Liver (tissue), 3 donors: ENCODE measurements around the gene SERINC3.

Experiments
- CTCF ChIP-seq: fragments of 150-350 bp; IDR thresholded peaks from 2 replicates; pipeline ENCODE4 v1.5.1; 2017; ENCODE audit warnings: improper control_type of control experiment, low read depth, low read length; ENCODE audit not compliant: missing input control
- FOXA1 ChIP-seq: IDR thresholded peaks from 2 replicates; pipeline ENCODE4 v1.6.1; 2016; ENCODE audit warnings: antibody characterized with exemption
- JUND ChIP-seq, 2 donors: IDR thresholded peaks; 2 replicates each; pipeline ENCODE4 v1.6.1; 2016; ENCODE audit warnings: antibody characterized with exemption in 2 of 2
- RAD21 ChIP-seq, 2 donors: IDR thresholded peaks; 2 replicates each; pipeline ENCODE4 v1.6.1; 2016; ENCODE audit warnings: antibody characterized with exemption in 2 of 2, mild to moderate bottlenecking in 2 of 2
- REST ChIP-seq: IDR thresholded peaks from 2 replicates; pipeline ENCODE4 v1.6.1; 2016; ENCODE audit warnings: antibody characterized with exemption, mild to moderate bottlenecking
- RXRA ChIP-seq, 2 donors: IDR thresholded peaks; 2 replicates each; pipeline ENCODE4 v1.6.1; 2017 to 2018; ENCODE audit warnings: antibody characterized with exemption in 2 of 2, mild to moderate bottlenecking in 1 of 2
- TAF1 ChIP-seq: conservative IDR thresholded peaks from 2 replicates; pipeline ENCODE4 v1.6.1; 2016; ENCODE audit warnings: antibody characterized with exemption, mild to moderate bottlenecking
- ZBTB33 ChIP-seq: IDR thresholded peaks from 2 replicates; pipeline ENCODE4 v1.6.1; 2016; ENCODE audit warnings: antibody characterized with exemption
- donor health status: healthy.
- donor health status: healthy.

GRCh38 chr20:44495802-44496481 is 25.9 kb downstream of the SERINC3 start:
- TF ChIP-seq CTCF (no peak), REST (no peak), JUND (IDR thresholded peaks at IDR 0.05) (no peak), ZBTB33 (no peak), TAF1 (no peak), RXRA (IDR thresholded peaks at IDR 0.05) (no peak), FOXA1 (no peak), RAD21 (IDR thresholded peaks at IDR 0.05) (no peak)
